ENCODE data around the gene RBM24. TPM values are rescaled to one million over a fixed set of nuclear protein-coding genes. Genes with fewer than 3 reads are reported as not detected.

The RBM24 gene
- total RNA-seq, 1 experiment from 2014 or later: not detected

DNA sequence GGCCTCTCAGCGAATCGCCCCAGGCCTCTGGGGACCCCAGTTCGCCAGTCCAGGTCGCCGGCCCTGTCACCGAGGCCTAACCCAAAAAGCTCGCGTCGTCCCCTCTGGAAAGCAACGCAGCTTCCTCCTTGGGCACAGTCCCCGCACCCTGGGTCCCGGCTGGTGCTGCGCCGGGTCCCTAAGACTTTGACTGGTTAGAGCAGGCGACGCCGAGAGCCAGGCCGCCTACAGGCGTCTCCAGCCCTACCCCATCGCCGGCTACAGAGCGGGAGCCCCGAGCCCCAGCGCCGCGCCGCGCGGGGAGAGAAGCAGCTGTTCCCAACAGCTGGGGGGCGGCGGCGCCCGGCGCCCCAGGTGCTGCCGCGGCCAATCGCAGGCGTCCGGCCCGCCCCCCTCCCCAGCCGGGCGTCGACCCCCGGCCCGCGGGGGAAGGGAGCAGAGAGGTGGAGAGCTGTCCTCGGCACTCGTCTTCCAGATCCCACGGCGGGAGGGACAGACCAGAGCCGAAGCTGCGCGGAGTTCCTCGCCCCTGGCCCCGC, 540 bp upstream of the RBM24 start:
- peaks cover 9% of the 10 kb centered on the region for H3K4me1 ChIP-seq
- H3K4me3 ChIP-seq (ENCODE audit: low read depth, low read length): no peak overlapping the region
- ChIA-PET POLR2A (no interaction called here), CTCF (no interaction called here)
- peaks cover 2% of the 10 kb centered on the region for H3K27me3 ChIP-seq (replicated peaks; ENCODE audit: control insufficient read depth, insufficient read depth, low read length)
- Mint-ChIP-seq H3K9me3 (ENCODE audit: unreplicated experiment) (no peaks in the 10 kb centered on the region), H3K27ac (ENCODE audit: unreplicated experiment) (no peak overlapping the region), H3K27me3 (ENCODE audit: insufficient read depth, unreplicated experiment) (peaks cover 1% of the 10 kb centered on the region), H3K4me3 (ENCODE audit: unreplicated experiment) (peak overlapping the region; percentile 81), H3K36me3 (ENCODE audit: insufficient read depth, unreplicated experiment) (no peaks in the 10 kb centered on the region), H3K4me1 (ENCODE audit: low read depth, unreplicated experiment) (no peaks in the 10 kb centered on the region)
- DNase-seq: no peak
- H3K36me3 ChIP-seq (ENCODE audit: control insufficient read depth, insufficient read depth, low read length): no peaks in the 10 kb centered on the region
- no TSS peak for BruUV-seq (replicated peaks)
- H3K9me3 ChIP-seq: no peaks in the 10 kb centered on the region
- intact Hi-C loops (cut with micrococcal nuclease; ENCODE audit: unreplicated experiment): loop anchor here (1.0 to 10.0 kb wide), 3 partner anchors 114 to 304 kb away; partner anchors contain the start of gene CAP2
- TF ChIP-seq CTCF (IDR thresholded peaks at IDR 0.05; ENCODE audit: insufficient read depth in 1 of 2, low read depth in 1 of 2, low read length in 1 of 2, severe bottlenecking in 1 of 2, unreplicated experiment in 1 of 2): no peak

DNA sequence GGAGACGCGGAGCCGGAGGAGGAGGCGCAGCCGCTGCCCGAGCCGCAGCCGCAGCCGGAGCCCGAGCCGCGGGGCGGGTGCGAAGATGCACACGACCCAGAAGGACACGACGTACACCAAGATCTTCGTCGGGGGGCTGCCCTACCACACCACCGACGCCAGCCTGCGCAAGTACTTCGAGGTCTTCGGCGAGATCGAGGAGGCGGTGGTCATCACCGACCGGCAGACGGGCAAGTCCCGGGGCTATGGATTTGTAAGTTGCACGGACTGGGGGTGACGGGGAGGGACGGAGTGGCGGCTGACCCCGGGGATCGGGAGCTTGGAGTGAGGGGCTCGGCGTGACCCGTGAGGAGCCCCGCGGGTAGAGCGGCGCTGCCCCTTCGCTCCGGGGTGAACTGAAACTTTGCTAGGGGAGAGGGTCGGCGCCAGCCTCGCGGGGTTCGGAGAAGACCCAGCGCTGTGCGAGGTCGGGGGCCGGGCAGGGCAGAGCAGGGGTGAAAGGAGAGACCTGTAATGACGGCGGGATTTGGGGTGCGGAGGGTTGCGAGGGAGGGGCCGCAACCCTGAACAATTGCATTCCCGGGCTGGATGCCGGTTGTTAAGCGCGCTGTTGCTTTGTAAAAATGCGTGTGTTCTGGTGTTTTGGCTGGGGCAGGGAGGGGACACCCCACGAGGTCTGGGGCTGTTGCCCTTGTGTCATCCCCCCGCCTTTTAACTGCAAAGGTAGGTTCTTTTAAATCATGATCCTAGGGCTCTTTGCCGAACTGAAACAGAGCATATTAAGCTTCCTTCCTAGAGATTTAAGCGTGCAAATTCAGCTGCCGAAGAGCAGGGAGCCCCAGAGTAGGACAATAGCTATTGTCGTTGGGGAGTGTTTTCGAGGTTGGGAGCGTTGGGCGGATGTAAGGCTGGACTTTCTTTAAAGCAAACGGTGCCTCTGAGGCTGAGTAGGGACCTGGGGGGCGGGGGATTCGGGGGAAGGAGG, 628 bp downstream of the RBM24 start:
- H3K27me3 ChIP-seq (replicated peaks; ENCODE audit: control insufficient read depth, insufficient read depth, low read length): peaks cover 2% of the 10 kb centered on the region
- ChIA-PET POLR2A (no interaction called here), CTCF (interaction anchor here (0.6 kb wide), 1 partner anchor 145 kb away, joined by 8 read pairs; no protein-coding TSS in a partner anchor)
- Mint-ChIP-seq H3K9me3 (ENCODE audit: unreplicated experiment) (no peaks in the 10 kb centered on the region), H3K36me3 (ENCODE audit: insufficient read depth, unreplicated experiment) (no peaks in the 10 kb centered on the region), H3K27me3 (ENCODE audit: insufficient read depth, unreplicated experiment) (peaks cover 6% of the 10 kb centered on the region), H3K4me3 (ENCODE audit: unreplicated experiment) (peak overlapping the region; percentile 81), H3K4me1 (ENCODE audit: low read depth, unreplicated experiment) (no peaks in the 10 kb centered on the region), H3K27ac (ENCODE audit: unreplicated experiment) (no peak overlapping the region)
- H3K36me3 ChIP-seq (ENCODE audit: control insufficient read depth, insufficient read depth, low read length): no peaks in the 10 kb centered on the region
- DNase-seq: no peak
- intact Hi-C loops (cut with micrococcal nuclease; ENCODE audit: unreplicated experiment): loop anchor here (1.0 to 10.0 kb wide), 3 partner anchors 113 to 303 kb away; partner anchors contain the start of gene CAP2
- peak overlapping the region; percentile 69 for H3K4me3 ChIP-seq (ENCODE audit: low read depth, low read length)
- no peaks in the 10 kb centered on the region for H3K9me3 ChIP-seq
- no TSS peak for BruUV-seq (replicated peaks)
- TF ChIP-seq CTCF (IDR thresholded peaks at IDR 0.05; ENCODE audit: insufficient read depth in 1 of 2, low read depth in 1 of 2, low read length in 1 of 2, severe bottlenecking in 1 of 2, unreplicated experiment in 1 of 2): no peak
- H3K4me1 ChIP-seq: peaks cover 9% of the 10 kb centered on the region

DNA sequence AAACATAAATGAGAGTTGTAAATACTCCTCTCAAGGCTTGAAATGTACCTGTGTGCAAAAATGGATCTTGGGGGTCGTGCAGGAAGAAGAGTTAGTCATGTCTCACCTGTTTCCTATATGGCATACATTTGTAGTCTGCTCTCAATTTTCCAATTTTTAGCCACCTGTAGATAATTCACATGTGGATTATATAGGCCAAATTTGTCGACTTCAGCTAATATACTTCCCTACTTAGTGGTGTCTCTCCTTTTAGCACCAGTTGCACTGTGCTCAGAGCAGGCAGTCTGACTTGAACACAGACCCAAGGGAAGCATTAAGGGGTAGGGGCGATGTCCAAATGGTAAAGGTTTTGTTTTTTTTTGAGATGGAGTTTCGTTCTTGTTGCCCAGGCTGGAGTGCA, 1.9 kb downstream of the RBM24 start:
- Mint-ChIP-seq H3K27ac (ENCODE audit: unreplicated experiment) (no peak overlapping the region), H3K9me3 (ENCODE audit: unreplicated experiment) (no peaks in the 10 kb centered on the region), H3K36me3 (ENCODE audit: insufficient read depth, unreplicated experiment) (no peaks in the 10 kb centered on the region), H3K4me3 (ENCODE audit: unreplicated experiment) (no peak overlapping the region), H3K4me1 (ENCODE audit: low read depth, unreplicated experiment) (no peaks in the 10 kb centered on the region), H3K27me3 (ENCODE audit: insufficient read depth, unreplicated experiment) (peaks cover 6% of the 10 kb centered on the region)
- no peaks in the 10 kb centered on the region for H3K9me3 ChIP-seq
- no TSS peak for BruUV-seq (replicated peaks)
- CTCF ChIA-PET: no interaction called here
- no peak overlapping the region for H3K4me3 ChIP-seq (ENCODE audit: low read depth, low read length)
- no peak for TF ChIP-seq CTCF (IDR thresholded peaks at IDR 0.05; ENCODE audit: insufficient read depth in 1 of 2, low read depth in 1 of 2, low read length in 1 of 2, severe bottlenecking in 1 of 2, unreplicated experiment in 1 of 2)
- H3K27me3 ChIP-seq (replicated peaks; ENCODE audit: control insufficient read depth, insufficient read depth, low read length): peaks cover 2% of the 10 kb centered on the region
- peaks cover 9% of the 10 kb centered on the region for H3K4me1 ChIP-seq
- intact Hi-C loops (cut with micrococcal nuclease; ENCODE audit: unreplicated experiment): loop anchor here (10.0 kb wide), 2 partner anchors 112 to 182 kb away; partner anchors contain the start of gene CAP2
- DNase-seq: no peak
- H3K36me3 ChIP-seq (ENCODE audit: control insufficient read depth, insufficient read depth, low read length): no peaks in the 10 kb centered on the region
- POLR2A ChIA-PET: no interaction called here

Measured in Caco-2 (cell line).